Measurements from ENCODE around the gene CD84.
"Not testable (repeated sequence)": the region's sequence is repeated elsewhere in the genome, so short reads cannot be mapped to it uniquely, and the experiment has no call there.

Gene CD84

GRCh38 chr1:160539990-160540858, 39.1 kb downstream of the CD84 start:
- DNase-seq = peak; percentile 81

GRCh38 chr1:160539684-160539989, 39.7 kb downstream of the CD84 start:
- no peak for DNase-seq

GRCh38 chr1:160538985-160539651, 40.2 kb downstream of the CD84 start:
- DNase-seq = no peak

GRCh38 chr1:160537714-160538665, 41.3 kb downstream of the CD84 start:
- DNase-seq = no peak

GRCh38 chr1:160534823-160535605, 44.3 kb downstream of the CD84 start:
- DNase-seq = no peak

- DNase-seq = not testable (repeated sequence)
Measured at GRCh38 chr1:160532557-160532813, 46.8 kb downstream of the CD84 start.

GRCh38 chr1:160531809-160532556, 47.3 kb downstream of the CD84 start:
- not testable (repeated sequence) for DNase-seq

GRCh38 chr1:160529401-160529952, 49.8 kb downstream of the CD84 start:
- not testable (repeated sequence) for DNase-seq

GRCh38 chr1:160523789-160524188, 55.5 kb downstream of the CD84 start:
- not testable (repeated sequence) for DNase-seq

GRCh38 chr1:160522622-160523345, 56.5 kb downstream of the CD84 start, which contains the start of gene SLAMF6:
SLAMF6 (minus strand) TSS chr1:160523255; CDS start chr1:160523192, 63 bp downstream.
- peak; percentile 71 for DNase-seq

- no peak for DNase-seq
Measured at GRCh38 chr1:160522136-160522535, 57.2 kb downstream of the CD84 start.

GRCh38 chr1:160521554-160521953, 57.7 kb downstream of the CD84 start:
- DNase-seq = no peak

- no peak for DNase-seq
Measured at GRCh38 chr1:160520999-160521398, 58.3 kb downstream of the CD84 start.

GRCh38 chr1:160520582-160520981, 58.7 kb downstream of the CD84 start:
- DNase-seq = no peak

- DNase-seq = peak; percentile 58
Measured at GRCh38 chr1:160519642-160520435, 59.5 kb downstream of the CD84 start.

GRCh38 chr1:160517519-160517918, 61.8 kb downstream of the CD84 start:
- DNase-seq = not testable (repeated sequence)

GRCh38 chr1:160515908-160516307, 63.4 kb downstream of the CD84 start:
- DNase-seq = not testable (repeated sequence)

GRCh38 chr1:160504651-160505050, 74.6 kb downstream of the CD84 start:
- DNase-seq = no peak

- no peak for DNase-seq
Measured at GRCh38 chr1:160503087-160503486, 76.2 kb downstream of the CD84 start.
